Tibial nerve (tissue), 4 donors: ENCODE data around the gene TIAM1. TPM values are rescaled to one million over a fixed set of nuclear protein-coding genes. Genes with fewer than 3 reads are reported as not detected.
A peak's percentile ranks its signal among the peaks of the same experiment; 100 is the strongest.

ENCODE experiments used
- DNase-seq, 2 donors: peaks; one replicate each; pipeline ENCODE4 v3.0.0-alpha.2; 2019; ENCODE audit warnings: low spot score in 2 of 2
- H3K27ac ChIP-seq, 4 donors: fragments of 200-600 bp; sonication (generic) in 3 of 4; one replicate each; pipeline ENCODE4 v1.5.1; 2017 to 2019; ENCODE audit warnings: mild to moderate bottlenecking in 1 of 4
- H3K27me3 ChIP-seq, 2 donors: fragments of 200-600 bp; sonication (generic) in 1 of 2; one replicate each; pipeline versions ENCODE4 v1.5.1 to v1.6.0; 2017 to 2019
- H3K36me3 ChIP-seq, 3 donors: fragments of 200-600 bp; sonication (generic); one replicate each; pipeline ENCODE4 v1.5.1; 2018 to 2019
- H3K4me1 ChIP-seq, 4 donors: fragments of 200-600 bp; sonication (generic) in 3 of 4; one replicate each; pipeline ENCODE4 v1.5.1; 2017 to 2019
- H3K4me3 ChIP-seq, 4 donors: fragments of 200-600 bp; sonication (generic) in 3 of 4; one replicate each; pipeline ENCODE4 v1.5.1; 2017 to 2019; ENCODE audit warnings: mild to moderate bottlenecking in 1 of 4, moderate library complexity in 1 of 4
- H3K9me3 ChIP-seq, 4 donors: fragments of 200-600 bp; sonication (generic) in 3 of 4; one replicate each; pipeline ENCODE4 v1.5.1; 2017 to 2019
- CTCF ChIP-seq, 5 experiments: fragments of 200-600 bp in 3 of 5; fragments of 450-650 bp in 2 of 5; sonication (generic) in 3 of 5; IDR thresholded peaks; one replicate each; pipeline ENCODE4 v1.5.1; 2016 to 2019; ENCODE audit warnings: antibody characterized with exemption in 5 of 5, mild to moderate bottlenecking in 3 of 5, moderate library complexity in 2 of 5
- EP300 ChIP-seq, 2 donors: sonication (generic); formaldehyde crosslinking; IDR thresholded peaks; one replicate each; pipeline ENCODE4 v1.6.1; 2017; ENCODE audit warnings: antibody characterized with exemption in 2 of 2, mild to moderate bottlenecking in 1 of 2
- POLR2A ChIP-seq, 2 donors: fragments of 450-650 bp; IDR thresholded peaks; one replicate each; pipeline ENCODE4 v1.6.1; 2017; ENCODE audit warnings: antibody characterized with exemption in 2 of 2, mild to moderate bottlenecking in 2 of 2, moderate library complexity in 2 of 2
- WGBS, 2 donors: methylation state at CpG; one replicate each; pipeline ENCODE4 v1.1.5; 2018; 5-methylcytosine and 5-hydroxymethylcytosine counted together
- total RNA-seq, 4 donors: library from RNA; depleted of rRNA; stranded (reverse); fragments of >200 nt; gene quantifications; one replicate each; pipeline ENCODE4 v1.1.0, GENCODE V29; 2016

Gene TIAM1
- total RNA-seq, 4 donors from 2014 or later: 25.3 to 44.7 (median 31.6) TPM

- TF ChIP-seq CTCF (IDR thresholded peaks at IDR 0.05) (no peak), EP300 (IDR thresholded peaks at IDR 0.05) (no peak)
- no peak overlapping the region for H3K4me3 ChIP-seq
- WGBS, 2 donors: 20 to 28% methylated on average over 4 of the region's 4 CpGs
Observed at GRCh38 chr21:31349208-31349607, 5.1 kb upstream of the TIAM1 start.

DNA sequence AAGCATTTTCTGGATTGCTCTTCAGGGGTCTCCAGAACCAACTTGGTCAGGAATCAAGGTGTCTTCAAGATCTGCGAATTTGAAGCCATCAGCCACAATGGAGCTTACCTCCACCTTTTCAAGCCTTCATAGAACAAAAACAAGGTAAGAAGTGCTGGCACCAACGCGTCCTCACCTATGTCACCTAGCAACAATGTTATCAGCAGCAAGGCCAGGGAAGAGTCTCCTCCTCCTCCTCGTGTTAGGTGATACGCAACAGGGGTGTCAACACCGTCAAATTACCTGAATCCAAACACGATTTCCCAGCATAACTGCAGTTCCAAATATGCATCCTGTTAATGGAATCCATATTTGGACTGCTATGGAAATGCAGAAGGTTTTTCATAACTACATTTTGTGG is 4.1 kb upstream of the TIAM1 start:
- no peaks in the 10 kb centered on the region for H3K9me3 ChIP-seq
- H3K27ac ChIP-seq: no peak overlapping the region
- WGBS, 2 donors: 96 to 98% methylated on average over 7 of the region's 7 CpGs
- H3K36me3 ChIP-seq: no peaks in the 10 kb centered on the region
- H3K4me1 ChIP-seq: peaks cover 0 to 20% (median 3%) of the 10 kb centered on the region in 4 donors
- peaks cover 0 to 17% of the 10 kb centered on the region in 2 donors for H3K27me3 ChIP-seq
- H3K4me3 ChIP-seq: no peak overlapping the region
- TF ChIP-seq POLR2A (IDR thresholded peaks at IDR 0.05) (no peak), CTCF (IDR thresholded peaks at IDR 0.05) (no peak), EP300 (IDR thresholded peaks at IDR 0.05) (no peak)
- DNase-seq: no peak

More at GRCh38 chr21:31349208-31349607, 5.1 kb upstream of the TIAM1 start:
- no peak for DNase-seq
- Histone ChIP-seq H3K27ac (no peak overlapping the region), H3K9me3 (no peaks in the 10 kb centered on the region), H3K27me3 (peaks cover 0 to 7% of the 10 kb centered on the region in 2 donors), H3K4me1 (peaks cover 0 to 10% (median 0%) of the 10 kb centered on the region in 4 donors), H3K36me3 (no peaks in the 10 kb centered on the region)

GRCh38 chr21:31347435-31348032 is 3.5 kb upstream of the TIAM1 start:
- Histone ChIP-seq H3K27me3 (peaks cover 0 to 23% of the 10 kb centered on the region in 2 donors), H3K27ac (no peak overlapping the region), H3K4me3 (no peak overlapping the region), H3K9me3 (no peaks in the 10 kb centered on the region), H3K36me3 (no peaks in the 10 kb centered on the region), H3K4me1 (peaks cover 0 to 20% (median 3%) of the 10 kb centered on the region in 4 donors)
- DNase-seq: no peak
- WGBS, 2 donors: 45 to 47% methylated on average over 15 of the region's 15 CpGs
- TF ChIP-seq POLR2A (IDR thresholded peaks at IDR 0.05): no peak
- TF ChIP-seq CTCF (IDR thresholded peaks at IDR 0.05): peak in 4 of 5 experiments; percentile 4 to 34 (median 23)

DNA sequence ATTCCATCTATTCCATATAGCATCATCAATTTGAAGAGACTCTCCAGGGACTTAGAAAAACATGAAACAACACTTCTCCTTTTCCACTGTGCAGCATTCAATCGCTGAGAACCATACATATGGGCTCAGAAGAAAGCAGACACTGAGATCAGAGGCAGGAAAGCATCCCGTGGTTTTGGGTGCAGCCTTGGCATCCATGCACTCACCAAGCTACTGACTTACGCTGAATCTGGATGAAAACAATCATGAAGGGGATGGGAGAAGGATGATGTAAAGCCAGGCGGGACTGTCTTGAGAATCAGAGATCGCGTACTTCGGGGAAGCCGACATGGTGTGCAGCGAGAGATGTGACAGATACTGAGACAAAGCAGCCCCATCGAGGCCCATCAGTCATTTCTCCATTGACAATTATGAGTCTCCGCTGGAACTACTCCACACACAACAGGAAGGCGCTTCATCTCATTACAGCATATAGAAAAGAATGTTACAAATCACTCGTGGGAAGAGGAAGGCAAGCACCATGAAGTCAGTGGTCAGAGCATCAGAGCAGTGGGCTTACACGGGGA is 2.3 kb upstream of the TIAM1 start:
- Histone ChIP-seq H3K27ac (no peak overlapping the region), H3K4me3 (no peak overlapping the region), H3K36me3 (no peaks in the 10 kb centered on the region), H3K27me3 (peaks cover 0 to 29% of the 10 kb centered on the region in 2 donors), H3K4me1 (peaks cover 0 to 20% (median 3%) of the 10 kb centered on the region in 4 donors), H3K9me3 (no peaks in the 10 kb centered on the region)
- no peak for DNase-seq
- no peak for TF ChIP-seq CTCF (IDR thresholded peaks at IDR 0.05)
- TF ChIP-seq EP300 (IDR thresholded peaks at IDR 0.05): no peak
- TF ChIP-seq POLR2A (IDR thresholded peaks at IDR 0.05): no peak
- WGBS, 2 donors: 79 to 80% methylated on average over 14 of the region's 14 CpGs

DNA sequence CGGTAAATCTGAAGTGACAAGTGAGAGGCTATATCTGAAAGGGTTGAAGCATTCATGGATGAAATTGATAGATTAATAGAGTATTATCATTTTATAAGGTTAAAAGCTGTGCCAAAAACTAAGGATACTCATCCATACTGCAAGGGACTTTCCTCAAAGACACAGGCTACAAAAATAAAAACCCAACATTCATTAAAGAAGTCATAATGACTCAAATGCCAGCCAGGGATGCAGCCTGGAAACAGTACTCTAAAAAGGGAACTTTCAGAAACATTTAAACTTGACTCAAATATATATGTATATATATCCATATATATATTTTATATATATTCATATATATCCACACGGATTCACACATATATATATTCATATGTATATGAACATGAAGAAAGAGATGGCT is 1.1 kb upstream of the TIAM1 start:
- Histone ChIP-seq H3K4me3 (no peak overlapping the region), H3K27me3 (peaks cover 0 to 29% of the 10 kb centered on the region in 2 donors)

More for the DNA sequence above, 1.1 kb upstream of the TIAM1 start:
- Histone ChIP-seq H3K9me3 (no peaks in the 10 kb centered on the region), H3K4me1 (peaks cover 0 to 20% (median 3%) of the 10 kb centered on the region in 4 donors), H3K36me3 (no peaks in the 10 kb centered on the region), H3K27ac (no peak overlapping the region)
- DNase-seq: no peak
- TF ChIP-seq EP300 (IDR thresholded peaks at IDR 0.05) (no peak), CTCF (IDR thresholded peaks at IDR 0.05) (no peak), POLR2A (IDR thresholded peaks at IDR 0.05) (no peak)
- WGBS, 2 donors: 87 to 89% methylated on average over 2 of the region's 2 CpGs
